Epithelial cell of esophagus (primary cell): ENCODE data around the gene UXS1.
A peak's percentile ranks its signal among the peaks of the same experiment; 100 is the strongest.

ENCODE experiments used
- DNase-seq: peaks from one replicate; pipeline ENCODE4 v3.0.0; 2010; ENCODE audit warnings: low read depth
- H3K4me3 ChIP-seq: 2 replicates; pipeline ENCODE4 v1.5.1; 2011; ENCODE audit warnings: mild to moderate bottlenecking, low read length, control low read depth
- CTCF ChIP-seq: IDR thresholded peaks from 2 replicates; pipeline ENCODE4 v1.5.1; 2011; ENCODE audit warnings: low read depth, mild to moderate bottlenecking, low read length, control low read depth, inconsistent platforms; ENCODE audit not compliant: insufficient read depth; ENCODE audit errors: missing control alignments

UXS1 gene

DNA sequence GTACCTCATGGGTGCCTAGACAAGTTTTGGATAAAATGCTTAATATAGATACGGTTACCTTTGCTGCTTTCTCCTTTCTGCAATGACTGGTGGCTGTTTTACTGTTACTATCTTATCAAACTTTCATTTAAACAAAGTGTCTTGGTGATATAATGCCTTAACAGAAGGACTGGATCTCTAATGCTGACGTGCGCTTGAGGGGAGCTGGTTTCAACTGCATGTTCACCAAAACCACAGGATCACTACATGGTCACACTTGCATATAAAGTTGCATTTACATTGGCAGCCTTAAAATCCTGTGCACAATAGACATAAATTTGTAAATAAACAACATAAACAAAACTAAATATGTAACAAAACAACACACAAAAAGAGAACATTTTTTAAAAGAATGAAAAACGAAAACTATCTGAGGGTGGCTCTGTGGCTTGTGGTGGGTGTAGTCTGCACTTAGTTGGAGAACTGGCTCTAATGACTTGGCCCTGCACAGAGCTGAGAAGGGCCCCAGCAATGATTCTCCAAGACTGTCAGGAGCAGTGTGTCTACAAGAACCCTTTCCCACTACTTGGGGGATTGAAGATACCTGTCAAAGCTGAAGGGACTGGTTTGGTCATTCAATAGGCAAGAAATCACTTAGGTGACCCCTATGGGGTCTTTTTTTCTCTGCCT, 135.5 kb downstream of the UXS1 start:
- no peak overlapping the region for H3K4me3 ChIP-seq
- no peak for DNase-seq
- TF ChIP-seq CTCF = no peak

DNA sequence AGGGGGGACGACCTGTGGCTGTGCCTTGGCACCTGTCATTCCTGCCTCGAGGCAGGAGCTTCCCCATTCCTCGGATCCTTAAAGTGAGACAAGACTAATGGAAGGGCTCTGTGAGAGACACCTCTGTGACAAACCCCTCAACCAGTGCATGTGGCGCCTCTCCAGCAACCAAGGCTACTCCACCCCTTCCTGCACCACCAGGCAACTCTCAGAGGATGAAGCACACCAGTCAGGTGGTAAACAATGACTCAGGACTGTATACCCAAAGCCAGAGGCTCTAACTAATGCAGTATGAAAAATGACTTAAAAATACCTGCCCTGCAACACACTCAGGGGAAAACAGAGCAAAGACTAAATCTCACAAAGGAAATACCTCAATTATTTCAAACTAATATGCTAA, 136.9 kb downstream of the UXS1 start:
- no peak overlapping the region for H3K4me3 ChIP-seq
- peak; percentile 72 for DNase-seq
- TF ChIP-seq CTCF = no peak

- H3K4me3 ChIP-seq = no peak overlapping the region
- TF ChIP-seq CTCF = no peak
- DNase-seq = no peak
Measured at GRCh38 chr2:106054880-106055655, 139.0 kb downstream of the UXS1 start.

DNA sequence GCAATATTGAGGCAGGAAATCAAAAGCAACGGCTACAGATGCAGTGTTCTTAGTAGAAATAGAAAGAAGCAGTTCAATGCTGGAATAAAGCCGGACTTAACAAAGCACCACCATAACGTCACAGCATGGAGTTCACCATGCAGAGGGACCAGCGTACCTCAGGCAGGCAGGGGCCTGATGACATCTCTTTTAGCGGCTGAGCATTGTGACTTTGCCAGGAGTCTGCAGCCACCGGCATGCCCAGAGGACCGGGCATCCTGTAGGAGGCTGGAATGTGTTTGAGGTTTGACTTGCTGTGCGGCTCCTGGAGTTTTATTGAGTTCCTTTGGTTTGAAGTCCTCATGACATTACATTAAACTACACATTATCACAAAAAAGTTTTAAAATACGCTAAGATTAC, 139.8 kb downstream of the UXS1 start:
- DNase-seq = no peak
- H3K4me3 ChIP-seq = no peak overlapping the region
- TF ChIP-seq CTCF = no peak

DNA sequence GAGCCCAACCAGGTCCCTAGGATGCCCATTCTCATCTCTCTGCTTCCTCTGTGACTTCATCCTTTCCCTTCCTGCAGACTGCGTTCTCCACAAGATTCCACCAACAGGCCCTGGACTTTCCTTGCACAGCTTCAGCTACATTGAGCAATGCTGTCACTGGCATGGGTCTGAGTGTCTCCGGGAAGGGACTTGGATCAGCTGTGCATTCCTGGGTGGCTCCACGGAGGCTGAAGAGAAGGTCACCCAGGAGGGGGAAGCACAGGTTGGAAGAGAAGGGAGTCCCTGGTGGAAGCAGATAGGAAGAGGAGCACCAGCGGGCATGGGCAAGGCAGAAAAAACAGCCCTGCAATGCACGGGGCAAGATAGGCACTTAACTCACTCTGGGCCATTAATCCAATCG, 140.5 kb downstream of the UXS1 start:
- no peak overlapping the region for H3K4me3 ChIP-seq
- TF ChIP-seq CTCF = no peak
- no peak for DNase-seq

DNA sequence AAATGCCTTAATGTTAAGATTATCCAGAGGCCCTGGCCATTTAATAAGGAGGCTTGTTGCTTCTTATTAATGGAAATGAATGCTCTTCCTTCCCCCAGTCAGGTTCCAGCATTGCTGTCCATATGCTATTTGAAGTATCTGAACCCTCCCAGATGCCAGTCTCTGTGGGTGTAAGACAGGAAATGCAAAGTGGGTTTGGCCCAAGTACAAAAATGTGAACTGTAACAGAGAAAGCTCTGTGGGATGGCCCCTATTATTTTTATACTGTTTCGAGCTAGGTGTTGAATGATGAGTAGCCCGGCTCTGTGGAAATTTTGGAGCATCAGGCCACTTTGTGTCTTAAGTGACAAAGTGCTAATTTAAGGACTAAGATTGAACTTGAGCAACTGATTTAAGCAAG, 141.0 kb downstream of the UXS1 start:
- peak; percentile 59 for DNase-seq

More for the DNA sequence above, 141.0 kb downstream of the UXS1 start:
- no peak overlapping the region for H3K4me3 ChIP-seq
- TF ChIP-seq CTCF = no peak
